Body of pancreas (tissue), 4 donors: ENCODE results near the gene INPP5J.

Experiments
- POLR2A ChIP-seq, 3 donors: fragments of 450-650 bp; IDR thresholded peaks; one replicate each; pipeline ENCODE4 v1.6.1; 2016; ENCODE audit warnings: antibody characterized with exemption in 3 of 3, mild to moderate bottlenecking in 2 of 3
- TF ChIP-seq, protein P1 (sequence below), 7 experiments: fragments of 450-650 bp in 4 of 7; fragments of 200-600 bp in 3 of 7; sonication (generic) in 3 of 7; IDR thresholded peaks; one replicate each; pipeline ENCODE4 v1.5.1; 2016 to 2019; ENCODE audit warnings: antibody characterized with exemption in 7 of 7

DNA sequence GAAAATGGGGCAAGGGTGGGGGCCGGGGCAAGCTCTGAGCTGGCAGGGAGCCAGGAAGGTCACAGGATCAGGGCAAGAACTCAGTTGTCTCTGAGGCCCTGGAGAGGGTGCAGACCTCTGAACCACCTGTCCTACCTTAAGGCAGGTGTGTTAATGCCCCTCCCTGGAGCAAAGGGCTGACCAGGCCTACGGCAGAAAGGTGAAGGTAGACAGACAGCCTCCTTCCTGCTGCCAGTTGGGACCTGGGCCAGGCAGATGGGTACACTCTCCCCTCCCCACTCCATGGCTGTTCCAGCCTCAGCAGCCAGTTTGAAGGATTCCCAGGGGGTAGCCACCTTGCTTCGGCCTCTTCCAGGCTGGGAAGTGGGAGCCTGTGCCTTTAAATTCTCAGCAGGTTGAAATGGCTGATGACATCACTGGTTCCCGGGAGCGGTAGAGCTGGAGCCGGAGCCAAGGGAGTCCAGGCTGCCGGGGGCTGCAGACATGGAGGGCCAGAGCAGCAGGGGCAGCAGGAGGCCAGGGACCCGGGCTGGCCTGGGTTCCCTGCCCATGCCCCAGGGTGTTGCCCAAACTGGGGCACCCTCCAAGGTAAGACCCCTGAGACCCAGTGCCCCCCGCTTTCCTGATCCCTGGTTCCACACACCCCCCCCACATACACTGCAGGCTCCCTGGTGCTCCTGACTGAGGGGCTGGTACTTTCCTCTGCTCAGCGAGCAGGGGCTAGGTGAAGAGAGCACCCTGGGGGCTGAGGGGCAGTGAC is at the start of gene INPP5J:
- TF ChIP-seq, protein P1, sequence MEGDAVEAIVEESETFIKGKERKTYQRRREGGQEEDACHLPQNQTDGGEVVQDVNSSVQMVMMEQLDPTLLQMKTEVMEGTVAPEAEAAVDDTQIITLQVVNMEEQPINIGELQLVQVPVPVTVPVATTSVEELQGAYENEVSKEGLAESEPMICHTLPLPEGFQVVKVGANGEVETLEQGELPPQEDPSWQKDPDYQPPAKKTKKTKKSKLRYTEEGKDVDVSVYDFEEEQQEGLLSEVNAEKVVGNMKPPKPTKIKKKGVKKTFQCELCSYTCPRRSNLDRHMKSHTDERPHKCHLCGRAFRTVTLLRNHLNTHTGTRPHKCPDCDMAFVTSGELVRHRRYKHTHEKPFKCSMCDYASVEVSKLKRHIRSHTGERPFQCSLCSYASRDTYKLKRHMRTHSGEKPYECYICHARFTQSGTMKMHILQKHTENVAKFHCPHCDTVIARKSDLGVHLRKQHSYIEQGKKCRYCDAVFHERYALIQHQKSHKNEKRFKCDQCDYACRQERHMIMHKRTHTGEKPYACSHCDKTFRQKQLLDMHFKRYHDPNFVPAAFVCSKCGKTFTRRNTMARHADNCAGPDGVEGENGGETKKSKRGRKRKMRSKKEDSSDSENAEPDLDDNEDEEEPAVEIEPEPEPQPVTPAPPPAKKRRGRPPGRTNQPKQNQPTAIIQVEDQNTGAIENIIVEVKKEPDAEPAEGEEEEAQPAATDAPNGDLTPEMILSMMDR (IDR thresholded peaks at IDR 0.05) = no peak
- TF ChIP-seq POLR2A (IDR thresholded peaks at IDR 0.05) = peak in 2 of 3 donors; percentile 59 to 65
